Mucosa of rectum (tissue), 2 donors: ENCODE data around the gene TNFRSF21.

Experiments
- H3K27ac ChIP-seq, 2 donors: one replicate each; pipeline ENCODE4 v1.7.0; 2013; ENCODE audit warnings: inconsistent platforms in 2 of 2, low read depth in 2 of 2, low read length in 2 of 2
- H3K27me3 ChIP-seq, 2 donors: one replicate each; pipeline ENCODE4 v1.7.0; 2013; ENCODE audit warnings: low read length in 2 of 2; ENCODE audit not compliant: control insufficient read depth in 2 of 2, insufficient read depth in 2 of 2
- H3K36me3 ChIP-seq, 2 donors: one replicate each; pipeline ENCODE4 v1.7.0; 2013; ENCODE audit warnings: low read length in 2 of 2; ENCODE audit not compliant: control insufficient read depth in 2 of 2, insufficient read depth in 2 of 2
- H3K4me1 ChIP-seq, 2 donors: one replicate each; pipeline ENCODE4 v1.7.0; 2013; ENCODE audit warnings: low read length in 2 of 2, mild to moderate bottlenecking in 1 of 2; ENCODE audit not compliant: control insufficient read depth in 2 of 2, insufficient read depth in 2 of 2
- H3K4me3 ChIP-seq, 2 donors: one replicate each; pipeline ENCODE4 v1.7.0; 2013; ENCODE audit warnings: low read length in 2 of 2
- H3K9ac ChIP-seq, 2 donors: one replicate each; pipeline ENCODE4 v1.7.0; 2013; ENCODE audit warnings: low read length in 2 of 2, low read depth in 1 of 2, mild to moderate bottlenecking in 1 of 2
- H3K9me3 ChIP-seq, 2 donors: one replicate each; pipeline ENCODE4 v1.7.0; 2013; ENCODE audit warnings: low read length in 2 of 2; ENCODE audit not compliant: control insufficient read depth in 2 of 2
- donor health status: healthy.
- donor health status: Normal muscosa, but diverticular disease.

Gene TNFRSF21

GRCh38 chr6:47292944-47293343, 16.8 kb downstream of the TNFRSF21 start:
- no peak overlapping the region for H3K4me3 ChIP-seq
- peaks cover 0 to 2% of the 10 kb centered on the region in 2 donors for H3K9me3 ChIP-seq
- no peaks in the 10 kb centered on the region for H3K27me3 ChIP-seq
- no peak overlapping the region for H3K9ac ChIP-seq
- peaks cover 0 to 2% of the 10 kb centered on the region in 2 donors for H3K4me1 ChIP-seq
- no peak overlapping the region for H3K27ac ChIP-seq
- no peaks in the 10 kb centered on the region for H3K36me3 ChIP-seq

- H3K4me3 ChIP-seq = no peak overlapping the region
- no peaks in the 10 kb centered on the region for H3K36me3 ChIP-seq
- H3K27me3 ChIP-seq = no peaks in the 10 kb centered on the region
- no peak overlapping the region for H3K9ac ChIP-seq
- H3K9me3 ChIP-seq = peaks cover 0 to 2% of the 10 kb centered on the region in 2 donors
- H3K4me1 ChIP-seq = peaks cover 0 to 2% of the 10 kb centered on the region in 2 donors
- no peak overlapping the region for H3K27ac ChIP-seq
Observed at GRCh38 chr6:47292027-47292426, 17.7 kb downstream of the TNFRSF21 start.

- H3K9ac ChIP-seq = no peak overlapping the region
- no peak overlapping the region for H3K4me3 ChIP-seq
- H3K36me3 ChIP-seq = peaks cover 0 to 9% of the 10 kb centered on the region in 2 donors
- H3K27me3 ChIP-seq = no peaks in the 10 kb centered on the region
- peaks cover 0 to 2% of the 10 kb centered on the region in 2 donors for H3K4me1 ChIP-seq
- peaks cover 0 to 2% of the 10 kb centered on the region in 2 donors for H3K9me3 ChIP-seq
- H3K27ac ChIP-seq = no peak overlapping the region
Observed at GRCh38 chr6:47290124-47290834, 19.4 kb downstream of the TNFRSF21 start.

GRCh38 chr6:47288267-47289090, 21.2 kb downstream of the TNFRSF21 start:
- Histone ChIP-seq H3K9ac (no peak overlapping the region), H3K36me3 (peaks cover 5 to 16% of the 10 kb centered on the region in 2 donors), H3K27ac (no peak overlapping the region), H3K9me3 (peaks cover 0 to 2% of the 10 kb centered on the region in 2 donors), H3K4me3 (no peak overlapping the region), H3K27me3 (no peaks in the 10 kb centered on the region), H3K4me1 (peaks cover 0 to 2% of the 10 kb centered on the region in 2 donors)

- H3K9me3 ChIP-seq = peaks cover 0 to 2% of the 10 kb centered on the region in 2 donors
- H3K4me1 ChIP-seq = peaks cover 0 to 2% of the 10 kb centered on the region in 2 donors
- H3K27me3 ChIP-seq = no peaks in the 10 kb centered on the region
- no peak overlapping the region for H3K4me3 ChIP-seq
- no peak overlapping the region for H3K27ac ChIP-seq
- no peak overlapping the region for H3K9ac ChIP-seq
- H3K36me3 ChIP-seq = peaks cover 8 to 16% of the 10 kb centered on the region in 2 donors
Observed at GRCh38 chr6:47286301-47286700, 23.4 kb downstream of the TNFRSF21 start.

GRCh38 chr6:47283993-47284392, 25.7 kb downstream of the TNFRSF21 start:
- H3K27ac ChIP-seq = no peak overlapping the region
- H3K9ac ChIP-seq = no peak overlapping the region
- H3K4me3 ChIP-seq = no peak overlapping the region
- no peaks in the 10 kb centered on the region for H3K9me3 ChIP-seq
- no peaks in the 10 kb centered on the region for H3K4me1 ChIP-seq
- H3K27me3 ChIP-seq = no peaks in the 10 kb centered on the region
- H3K36me3 ChIP-seq = peaks cover 8 to 16% of the 10 kb centered on the region in 2 donors

GRCh38 chr6:47278545-47278944, 31.2 kb downstream of the TNFRSF21 start:
- Histone ChIP-seq H3K4me3 (no peak overlapping the region), H3K9ac (no peak overlapping the region), H3K4me1 (peaks cover 0 to 7% of the 10 kb centered on the region in 2 donors), H3K9me3 (no peaks in the 10 kb centered on the region), H3K27ac (no peak overlapping the region), H3K36me3 (peaks cover 0 to 7% of the 10 kb centered on the region in 2 donors), H3K27me3 (no peaks in the 10 kb centered on the region)

GRCh38 chr6:47277702-47278101, 32.0 kb downstream of the TNFRSF21 start:
- Histone ChIP-seq H3K27ac (no peak overlapping the region), H3K4me1 (peaks cover 0 to 7% of the 10 kb centered on the region in 2 donors), H3K9me3 (no peaks in the 10 kb centered on the region), H3K4me3 (no peak overlapping the region), H3K27me3 (no peaks in the 10 kb centered on the region), H3K36me3 (peaks cover 0 to 4% of the 10 kb centered on the region in 2 donors), H3K9ac (no peak overlapping the region)

GRCh38 chr6:47276377-47276776, 33.3 kb downstream of the TNFRSF21 start:
- H3K27ac ChIP-seq = no peak overlapping the region
- peaks cover 0 to 7% of the 10 kb centered on the region in 2 donors for H3K4me1 ChIP-seq

GRCh38 chr6:47275640-47276039, 34.1 kb downstream of the TNFRSF21 start:
- H3K4me3 ChIP-seq = no peak overlapping the region
- H3K4me1 ChIP-seq = peaks cover 0 to 7% of the 10 kb centered on the region in 2 donors
- no peaks in the 10 kb centered on the region for H3K9me3 ChIP-seq
- H3K27me3 ChIP-seq = no peaks in the 10 kb centered on the region
- peaks cover 0 to 4% of the 10 kb centered on the region in 2 donors for H3K36me3 ChIP-seq
- no peak overlapping the region for H3K9ac ChIP-seq
- no peak overlapping the region for H3K27ac ChIP-seq

More at GRCh38 chr6:47276377-47276776, 33.3 kb downstream of the TNFRSF21 start:
- Histone ChIP-seq H3K36me3 (peaks cover 0 to 4% of the 10 kb centered on the region in 2 donors), H3K9me3 (no peaks in the 10 kb centered on the region), H3K9ac (no peak overlapping the region), H3K27me3 (no peaks in the 10 kb centered on the region), H3K4me3 (no peak overlapping the region)
